ENCODE measurements around the gene YARS1.

DNA sequence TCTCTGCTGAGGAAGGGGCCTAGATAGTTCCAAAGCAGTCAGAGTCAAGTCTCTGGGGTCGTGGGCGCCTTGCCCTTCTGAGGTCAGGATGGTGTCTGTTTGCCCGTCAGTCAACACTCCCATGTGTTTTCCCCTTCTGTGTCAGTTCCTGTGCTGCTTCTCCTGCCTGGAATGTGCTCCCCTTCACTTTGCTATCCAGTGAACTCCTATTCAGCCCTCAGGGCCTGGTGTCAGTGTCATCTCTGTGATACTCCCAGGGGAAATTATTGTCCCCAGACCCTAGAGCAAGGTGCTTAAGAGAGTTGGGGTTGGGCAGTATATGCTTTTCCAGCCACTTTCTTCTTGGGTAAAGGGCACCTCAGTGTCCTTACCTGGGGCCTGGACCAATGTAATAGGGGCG, 68.8 kb downstream of the YARS1 start:
- TF ChIP-seq, protein P1, sequence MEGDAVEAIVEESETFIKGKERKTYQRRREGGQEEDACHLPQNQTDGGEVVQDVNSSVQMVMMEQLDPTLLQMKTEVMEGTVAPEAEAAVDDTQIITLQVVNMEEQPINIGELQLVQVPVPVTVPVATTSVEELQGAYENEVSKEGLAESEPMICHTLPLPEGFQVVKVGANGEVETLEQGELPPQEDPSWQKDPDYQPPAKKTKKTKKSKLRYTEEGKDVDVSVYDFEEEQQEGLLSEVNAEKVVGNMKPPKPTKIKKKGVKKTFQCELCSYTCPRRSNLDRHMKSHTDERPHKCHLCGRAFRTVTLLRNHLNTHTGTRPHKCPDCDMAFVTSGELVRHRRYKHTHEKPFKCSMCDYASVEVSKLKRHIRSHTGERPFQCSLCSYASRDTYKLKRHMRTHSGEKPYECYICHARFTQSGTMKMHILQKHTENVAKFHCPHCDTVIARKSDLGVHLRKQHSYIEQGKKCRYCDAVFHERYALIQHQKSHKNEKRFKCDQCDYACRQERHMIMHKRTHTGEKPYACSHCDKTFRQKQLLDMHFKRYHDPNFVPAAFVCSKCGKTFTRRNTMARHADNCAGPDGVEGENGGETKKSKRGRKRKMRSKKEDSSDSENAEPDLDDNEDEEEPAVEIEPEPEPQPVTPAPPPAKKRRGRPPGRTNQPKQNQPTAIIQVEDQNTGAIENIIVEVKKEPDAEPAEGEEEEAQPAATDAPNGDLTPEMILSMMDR (conservative IDR thresholded peaks at IDR 0.05; ENCODE audit: low read depth, low read length), result no peak
- no peak for TF ChIP-seq EZH2 (IDR thresholded peaks at IDR 0.05; ENCODE audit: low read length, unreplicated experiment)
